NCI-H2171 treated with DMSO at 0.1 percent for 48 hours (cell line): ENCODE data around the gene CD79A.

ENCODE experiments used
- DNase-seq: peaks from one replicate; lab custom pipeline; 2025; lab: John Stamatoyannopoulos, UW

Gene CD79A

DNA sequence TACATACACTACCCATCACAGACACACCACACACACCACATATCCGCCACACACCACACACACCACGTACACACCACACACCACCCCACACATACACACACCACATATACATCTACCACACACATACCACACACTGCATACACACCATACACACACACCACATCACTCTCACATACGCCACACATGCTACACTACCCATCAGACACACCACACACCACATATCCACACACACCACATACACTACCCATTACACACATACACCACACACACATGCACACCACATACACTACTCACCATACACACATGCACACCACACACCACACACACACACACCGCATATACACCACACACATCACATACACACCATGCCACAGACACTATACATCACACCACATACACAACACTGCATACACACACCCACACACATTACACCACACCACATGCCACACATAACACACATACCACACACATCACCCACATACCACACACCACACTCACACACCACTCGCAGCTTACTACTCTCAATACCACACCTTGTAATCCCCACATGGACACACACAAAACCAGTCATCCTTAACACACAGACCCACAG lies 41.7 kb downstream of the CD79A start:
- no peak for DNase-seq

DNA sequence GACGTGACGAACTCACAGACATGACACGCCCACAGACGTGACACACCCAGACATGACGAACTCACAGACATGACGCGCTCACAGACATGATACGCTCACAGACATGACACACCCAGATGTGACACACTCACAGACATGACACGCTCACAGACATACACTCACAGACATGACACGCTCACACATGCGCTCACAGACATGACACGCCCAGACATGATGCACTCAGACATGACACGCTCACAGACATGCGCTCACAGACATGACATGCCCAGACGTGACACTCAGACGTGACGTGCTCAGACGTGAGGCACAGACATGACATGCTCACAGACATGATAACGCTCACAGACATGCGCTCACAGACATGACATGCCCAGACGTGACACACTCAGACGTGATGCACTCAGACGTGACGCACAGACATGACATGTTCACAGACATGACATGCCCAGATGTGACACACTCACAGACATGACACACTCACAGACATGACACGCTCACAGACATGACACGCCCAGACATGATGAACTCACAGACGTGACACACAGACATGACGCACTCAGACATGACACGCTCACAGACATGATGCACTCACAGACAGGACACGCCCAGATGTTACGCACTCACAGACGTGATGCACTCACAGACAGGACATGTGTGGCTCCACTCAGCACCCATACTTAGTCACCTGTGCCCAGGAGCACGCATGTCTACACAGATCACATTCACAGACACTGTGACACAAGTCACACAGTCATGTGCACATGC lies 43.1 kb downstream of the CD79A start:
- DNase-seq: no peak

DNA sequence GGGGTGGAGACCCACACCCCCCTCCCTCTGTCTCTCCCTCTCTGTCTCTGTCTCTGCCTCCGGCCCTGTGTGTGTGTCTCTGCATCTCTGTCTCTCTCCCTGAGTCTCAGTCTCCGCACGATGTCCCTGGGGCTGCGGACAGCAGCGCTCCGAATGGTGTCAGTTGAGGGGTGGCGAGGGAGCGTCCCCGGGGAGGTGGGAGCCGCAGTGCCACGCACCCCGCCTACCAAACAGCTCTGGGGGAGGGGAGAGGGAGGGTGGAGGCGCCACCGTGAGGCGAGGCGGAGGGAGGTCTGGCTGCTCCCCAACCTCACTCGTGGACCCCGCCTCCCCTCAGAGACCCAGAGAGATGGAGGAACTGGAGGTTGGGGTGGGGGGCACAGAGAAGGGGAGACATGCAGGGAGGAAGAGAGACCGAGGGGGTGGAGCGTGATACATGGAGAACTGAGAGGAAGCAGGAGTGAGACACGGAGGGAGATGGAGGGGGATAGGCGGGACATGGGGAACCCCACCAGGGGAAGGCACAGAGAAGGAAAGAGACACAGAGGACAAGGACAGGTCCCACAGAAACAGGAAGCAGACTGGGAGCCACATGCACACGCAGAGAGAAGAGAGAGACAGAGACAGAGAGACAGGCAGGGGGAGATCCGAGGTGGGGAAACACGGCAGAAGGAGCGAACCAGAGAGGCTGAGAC lies 44.0 kb downstream of the CD79A start:
- DNase-seq: no peak

DNA sequence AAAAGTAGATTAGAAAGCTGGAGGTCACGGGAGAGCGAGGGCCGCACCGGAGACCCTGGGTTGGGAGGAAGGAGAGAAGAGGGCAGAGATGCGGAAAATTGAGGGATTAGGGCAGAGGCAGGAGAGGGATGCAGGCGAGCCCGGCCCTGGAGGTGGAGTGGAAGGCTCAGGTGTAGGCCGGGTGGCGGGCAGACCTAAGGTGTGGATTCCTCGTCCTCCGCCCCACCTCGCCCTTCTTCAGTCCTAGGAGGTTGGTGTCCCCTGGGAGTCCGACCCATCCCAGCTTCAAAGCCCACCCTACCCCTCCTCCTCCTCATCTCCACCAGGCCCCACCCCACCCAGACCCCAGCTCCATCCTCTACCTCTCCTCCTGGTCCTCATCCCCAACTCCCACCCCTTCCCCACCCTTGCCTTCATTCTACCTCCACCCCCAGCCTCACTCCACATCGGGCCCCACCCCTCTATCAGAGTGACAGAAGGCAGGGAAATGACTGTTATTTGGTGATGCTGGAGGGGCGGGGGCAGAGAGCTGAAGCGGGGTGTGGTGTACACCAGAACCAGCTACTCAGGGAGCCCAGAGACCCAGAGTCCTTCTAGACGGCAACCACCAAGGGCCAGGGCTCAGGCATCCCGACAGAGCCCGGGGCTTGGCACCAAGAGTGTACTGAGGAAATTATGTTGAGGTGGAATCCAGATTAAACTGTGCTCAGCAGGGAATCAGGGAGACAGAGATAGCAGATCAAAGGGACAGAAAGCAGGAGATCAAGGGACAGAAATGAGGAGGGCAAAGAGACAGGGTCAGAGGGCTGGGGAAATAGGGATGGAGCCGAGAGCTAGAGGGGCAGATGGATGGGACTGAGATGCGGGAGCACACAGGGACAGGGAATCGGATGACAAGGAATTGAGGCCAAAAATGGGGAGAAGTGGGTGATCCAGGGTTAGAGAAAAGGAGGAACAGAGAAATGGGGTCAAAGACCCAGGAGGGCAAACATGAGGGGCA lies 44.8 kb downstream of the CD79A start:
- no peak for DNase-seq

DNA sequence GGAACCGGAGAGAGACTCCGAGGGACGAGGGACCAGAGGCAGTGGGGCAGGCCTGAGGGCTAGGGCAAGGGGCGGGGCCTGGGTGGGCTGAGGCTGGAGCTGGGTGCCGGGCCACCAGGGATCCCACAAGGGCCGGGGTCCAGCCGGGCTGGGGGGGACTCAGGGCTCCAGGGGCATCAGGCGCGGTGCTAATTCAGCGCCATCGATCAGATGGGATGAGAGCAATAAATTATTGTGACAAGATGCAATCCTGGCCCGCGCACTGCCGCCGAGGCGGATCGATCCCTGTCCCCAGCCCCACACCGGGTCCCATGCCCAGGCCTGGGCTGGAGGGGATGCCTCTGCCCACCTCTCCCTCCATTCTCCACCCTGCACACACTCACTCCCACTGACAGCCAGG lies 45.5 kb downstream of the CD79A start:
- no peak for DNase-seq

DNA sequence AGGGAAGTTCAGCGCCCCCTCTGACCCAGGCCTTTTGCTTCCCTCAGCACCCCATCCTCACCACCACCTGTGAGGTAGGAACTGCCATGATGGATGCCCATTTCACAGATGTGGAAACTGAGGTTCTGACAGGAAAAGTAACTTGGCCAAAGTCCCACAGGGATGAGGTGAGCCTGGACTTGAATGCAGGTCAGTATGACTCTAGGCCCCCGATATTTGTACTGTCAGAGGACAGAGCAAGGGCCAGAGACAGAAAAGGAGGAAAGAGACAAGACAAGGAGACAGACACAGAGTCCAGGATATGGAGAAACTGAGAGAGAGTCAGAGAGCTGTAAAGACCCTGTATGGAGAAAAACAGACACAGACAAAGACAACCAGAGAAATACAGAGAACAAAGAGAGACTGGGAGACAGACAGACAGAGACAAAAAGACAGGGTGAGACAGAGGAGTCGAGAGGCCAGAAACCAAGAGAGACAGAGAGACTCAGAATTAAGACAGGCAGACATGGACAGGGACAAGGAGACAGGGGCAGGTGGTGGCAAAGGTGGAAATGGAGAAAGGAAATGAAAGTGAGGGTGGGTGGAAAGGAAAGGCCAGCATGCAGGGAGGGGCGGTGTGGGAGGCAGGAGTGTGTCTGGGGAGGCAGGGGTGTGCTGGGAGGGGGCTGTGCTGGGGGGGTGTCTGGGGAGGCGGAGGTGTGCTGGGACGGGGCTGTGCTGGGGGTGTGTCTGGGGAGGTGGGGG lies 46.1 kb downstream of the CD79A start:
- no peak for DNase-seq

DNA sequence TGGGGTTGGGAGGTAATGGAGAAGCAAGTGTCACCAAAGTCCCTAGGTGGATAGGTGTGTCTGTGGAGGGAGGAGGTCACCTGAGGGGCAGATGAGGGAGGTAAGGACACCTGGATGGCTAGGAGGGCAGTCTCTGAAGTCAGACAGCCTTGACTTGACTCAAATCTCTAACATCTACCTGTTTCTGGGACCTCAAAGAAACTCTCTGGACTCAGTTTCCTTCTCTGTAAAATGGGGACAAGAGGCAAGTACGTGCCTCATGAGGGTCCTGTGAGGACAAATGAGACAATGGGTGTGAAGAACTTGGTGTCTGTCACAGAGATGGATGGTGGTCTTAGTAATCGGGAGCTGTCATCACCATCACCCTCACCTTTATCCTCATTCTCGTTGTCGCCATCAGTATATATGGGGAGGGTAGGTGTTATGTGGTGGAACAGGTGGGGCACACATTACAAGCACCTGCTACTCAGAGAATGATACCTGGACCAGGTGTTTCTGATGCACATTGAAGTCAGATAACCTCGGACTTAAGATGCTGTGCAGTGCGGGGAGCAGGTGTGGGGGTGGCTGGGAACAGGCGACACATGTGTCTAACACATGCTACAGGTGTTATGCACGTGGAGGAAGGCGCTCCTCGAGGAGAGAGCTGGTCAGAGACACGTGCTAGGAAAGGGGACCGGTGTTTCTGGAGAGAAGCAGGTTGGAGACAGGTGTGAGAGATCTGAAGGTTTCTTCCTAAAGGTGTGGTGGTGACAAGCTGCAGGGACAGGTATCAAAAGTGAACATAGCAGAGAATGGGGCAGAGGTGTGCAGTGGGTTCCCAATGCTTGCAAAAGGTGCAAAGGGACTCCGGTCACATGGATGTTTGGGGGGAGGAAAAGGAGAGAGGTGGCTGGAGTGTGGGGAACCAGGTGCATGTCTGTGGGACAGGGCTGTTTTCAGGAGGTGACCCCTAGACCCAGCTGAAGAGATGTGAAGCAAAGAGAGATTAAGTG lies 47.4 kb downstream of the CD79A start:
- DNase-seq: no peak

DNA sequence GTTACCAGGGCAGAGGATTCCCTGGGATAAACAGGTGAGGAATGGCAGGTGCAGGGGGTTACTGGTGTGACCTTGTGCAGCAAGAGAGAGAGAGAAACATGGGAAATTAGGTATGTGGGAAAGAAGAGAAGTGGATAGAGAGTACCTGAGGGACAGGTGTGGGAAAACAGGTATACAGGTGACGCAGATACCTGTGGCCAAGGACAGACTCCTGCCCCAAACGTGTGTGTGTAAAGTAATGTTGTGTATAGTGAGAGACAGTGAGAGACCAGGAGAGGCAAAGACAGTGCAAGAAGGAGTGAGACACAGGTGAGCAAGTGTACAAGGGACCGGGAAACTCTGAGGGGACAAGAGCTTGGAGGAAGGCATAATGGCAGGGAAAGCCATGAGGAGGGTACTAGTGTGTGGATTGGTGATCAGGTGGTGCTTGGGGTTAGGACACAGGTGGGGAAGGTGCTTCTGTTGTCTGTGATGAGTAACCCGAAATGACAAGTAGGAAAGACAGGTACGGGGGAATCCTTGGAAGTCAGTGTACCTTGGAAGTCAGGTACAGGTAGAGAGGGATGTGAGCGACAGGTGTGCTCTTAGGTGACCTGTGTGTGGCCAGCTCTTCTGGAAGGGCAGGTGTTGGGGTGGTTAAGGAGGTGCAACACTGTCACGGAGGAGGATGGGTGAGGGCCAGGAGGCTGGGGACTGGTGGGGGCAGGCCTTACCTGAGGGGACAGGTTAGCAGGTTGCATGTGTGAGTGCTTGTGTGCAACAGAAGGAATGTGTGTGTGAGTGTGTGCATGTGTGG lies 48.3 kb downstream of the CD79A start:
- no peak for DNase-seq

DNA sequence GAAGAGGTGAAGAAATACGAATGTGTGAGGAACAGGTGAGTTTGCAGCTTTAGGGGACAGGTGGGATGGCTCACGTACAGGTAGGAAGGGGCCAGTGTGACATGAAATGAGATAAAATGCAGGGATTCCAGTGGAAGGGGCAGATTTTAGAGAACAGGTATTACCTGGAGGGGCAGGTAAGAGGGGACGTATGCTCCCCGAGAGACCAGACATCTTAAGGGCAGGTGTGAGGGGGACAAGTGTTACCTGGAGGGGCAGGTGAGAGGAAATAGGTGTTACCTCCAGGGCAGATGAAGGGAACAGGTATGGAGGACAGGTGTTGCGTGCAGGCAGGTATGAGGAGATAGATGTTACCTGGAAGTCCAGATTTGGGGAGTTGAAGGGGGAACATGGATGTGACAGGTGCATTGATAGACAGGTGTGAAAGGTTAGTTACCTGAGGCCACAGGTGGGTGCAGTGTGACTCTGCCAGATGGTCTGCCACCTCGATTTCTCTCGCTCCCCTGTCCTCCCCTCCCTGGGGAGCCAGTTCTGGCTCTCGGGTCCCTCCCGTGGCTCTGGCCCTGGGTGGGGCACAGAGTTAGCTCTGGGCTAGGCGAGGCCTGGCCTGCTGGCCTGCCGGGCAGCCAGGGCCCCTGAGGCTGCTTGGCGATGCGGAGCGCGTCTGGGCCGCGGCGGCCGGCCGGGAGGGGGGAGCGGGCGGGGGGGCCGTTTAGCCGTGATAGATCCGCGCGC lies 49.1 kb downstream of the CD79A start:
- DNase-seq: no peak

DNA sequence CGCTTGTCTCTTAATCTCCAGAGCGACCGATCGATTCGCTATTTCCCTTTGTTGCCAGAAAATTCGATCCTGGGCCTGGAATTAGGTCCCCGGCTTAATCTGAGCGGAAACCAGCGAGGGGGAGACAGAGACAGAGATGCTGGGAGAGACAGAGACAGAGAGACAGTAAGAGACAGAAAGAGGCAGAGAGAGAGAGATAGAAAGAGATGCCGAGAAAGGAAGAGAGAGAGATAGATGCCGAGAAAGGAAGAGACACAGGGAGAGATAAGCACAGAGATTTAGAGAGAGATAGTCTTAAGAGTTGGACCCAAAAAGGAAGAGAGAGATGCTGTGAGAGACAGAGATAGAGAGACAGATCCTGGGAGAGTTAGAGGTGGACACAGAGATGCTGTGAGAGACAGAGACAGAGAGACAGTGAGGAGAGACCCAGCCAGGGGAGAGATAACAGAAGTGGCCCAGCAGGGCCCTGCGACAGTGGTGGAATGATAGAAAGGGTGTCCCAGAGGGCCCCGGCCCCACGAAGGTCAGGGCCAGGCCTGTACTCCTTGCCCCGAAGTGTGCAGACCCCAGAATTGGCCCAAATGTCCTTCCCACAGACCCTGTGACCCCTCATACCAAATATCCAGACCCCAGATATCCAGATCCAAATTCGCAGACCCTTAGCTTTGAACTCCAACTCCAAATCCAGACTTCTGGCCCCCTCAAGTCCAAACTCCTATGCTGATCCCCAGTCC lies 49.9 kb downstream of the CD79A start:
- DNase-seq: no peak

DNA sequence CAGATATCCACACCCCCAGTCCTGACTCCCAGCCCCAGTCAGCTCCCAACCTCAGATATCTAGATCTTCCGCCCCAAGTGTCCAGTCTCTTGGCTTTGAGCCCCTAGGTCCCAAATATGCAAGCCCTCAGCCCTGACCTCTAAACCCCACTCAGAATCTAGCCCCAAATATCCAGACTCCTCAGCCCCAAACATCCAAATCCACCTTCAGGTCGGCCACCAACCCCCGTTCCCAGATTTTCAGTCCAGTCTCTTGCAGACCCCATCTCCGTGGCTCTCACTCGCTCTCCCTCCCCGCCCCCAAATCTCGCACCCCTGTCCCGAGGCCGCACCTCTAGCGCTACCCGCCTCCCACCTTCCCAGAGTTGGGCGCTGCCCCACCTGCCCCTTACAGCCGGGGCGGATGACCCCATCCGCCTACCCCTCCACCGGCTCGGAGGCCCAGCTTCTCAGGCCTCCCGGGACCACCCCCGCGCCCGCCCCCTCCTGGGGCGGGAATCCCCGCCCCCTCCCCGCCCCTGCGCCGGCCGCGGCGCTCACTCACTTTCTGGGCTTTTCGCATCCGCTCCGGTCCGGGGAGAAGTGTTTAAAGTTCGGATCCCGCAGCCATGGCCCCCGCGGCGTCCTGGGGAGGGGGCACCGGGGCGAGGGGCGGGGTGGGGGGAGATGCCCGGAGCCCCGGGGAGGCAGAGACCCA lies 50.6 kb downstream of the CD79A start:
- no peak for DNase-seq

DNA sequence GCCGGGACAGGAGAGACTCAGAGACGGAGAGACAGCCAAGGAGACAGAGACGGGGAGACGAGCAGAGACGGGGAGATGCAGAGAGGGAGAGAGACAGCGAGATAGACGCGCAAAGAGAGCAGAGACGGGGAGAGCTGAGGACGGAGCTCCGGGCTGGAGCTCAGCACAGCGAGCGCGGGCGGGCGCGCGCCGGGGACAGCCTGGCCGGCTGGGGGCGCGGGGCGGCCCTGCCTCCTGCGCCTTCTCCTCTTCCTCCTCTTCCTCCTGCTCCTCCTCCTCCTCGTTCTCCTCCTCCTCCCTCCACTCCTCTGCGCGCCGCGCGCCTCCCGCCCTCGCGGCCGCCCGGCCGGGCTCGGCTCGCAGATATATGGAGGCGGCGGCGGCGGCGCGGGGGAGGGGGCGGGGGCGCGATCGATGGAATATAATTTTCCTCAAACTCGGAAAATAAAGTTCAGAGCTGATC lies 51.2 kb downstream of the CD79A start, which contains the start of gene ERFL:
Gene ERFL, minus strand, starts transcription at position 229 of the 463 bp plus-strand sequence. CDS start 15,530 bp downstream, outside the sequence.
- DNase-seq: no peak

DNA sequence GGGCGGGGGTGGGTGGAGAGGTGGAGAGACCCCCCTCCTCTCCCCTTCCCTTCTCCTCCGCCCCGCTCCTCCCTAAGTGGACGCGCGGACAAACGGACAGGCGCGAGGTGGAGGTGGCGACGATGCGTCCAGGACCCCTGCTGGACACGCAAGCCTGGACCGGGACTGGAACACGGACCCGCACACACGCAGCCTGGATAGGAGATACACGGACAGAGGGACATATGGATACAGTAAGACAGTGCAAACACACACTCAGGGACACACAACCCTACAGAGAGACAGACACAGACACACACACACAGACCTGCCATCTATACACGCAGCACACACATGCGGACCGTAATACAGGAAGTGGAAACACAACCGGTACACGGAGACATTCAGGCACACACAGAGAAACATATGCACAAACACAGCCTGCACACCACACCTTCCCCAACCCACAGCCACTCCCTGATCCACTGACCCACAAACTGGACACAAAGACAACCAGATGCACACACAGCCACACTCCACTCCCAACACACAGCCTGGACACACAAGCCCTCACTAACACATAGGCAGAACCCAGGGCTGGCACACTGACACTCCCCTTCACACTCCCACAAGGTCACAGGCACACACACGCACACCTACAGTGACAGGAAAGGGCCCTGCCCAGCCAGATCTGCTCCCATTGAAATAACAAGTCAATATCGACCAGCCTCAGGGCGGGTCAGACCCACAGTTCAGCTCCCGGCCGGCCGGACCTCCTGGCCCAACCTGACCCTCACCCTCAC lies 51.9 kb downstream of the CD79A start:
- no peak for DNase-seq

DNA sequence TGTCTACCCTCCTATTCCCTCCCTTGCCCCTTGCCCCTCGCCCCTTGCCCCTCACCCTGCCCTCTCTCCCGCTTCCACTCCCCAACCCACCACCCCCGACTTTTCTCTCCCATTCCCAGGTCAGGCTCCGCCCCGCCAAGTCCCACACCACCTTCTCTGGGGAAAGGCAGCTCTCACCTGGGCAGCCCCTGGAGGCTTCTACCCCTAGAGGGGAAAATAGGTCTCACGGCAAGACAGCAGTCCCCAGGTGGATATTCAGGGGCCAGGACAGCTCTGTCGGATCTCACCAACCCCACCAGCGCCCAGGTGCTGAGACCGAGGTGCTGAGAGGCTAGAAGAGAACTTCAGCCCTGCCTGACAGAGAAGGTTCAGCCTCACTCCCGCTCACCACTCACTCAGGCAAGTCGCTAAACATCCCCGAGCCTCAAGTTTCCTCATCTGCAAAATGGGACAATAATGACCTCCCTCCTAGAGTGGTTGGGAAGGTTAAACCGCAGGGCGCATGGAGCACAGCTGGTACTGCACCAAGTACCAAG lies 52.5 kb downstream of the CD79A start:
- DNase-seq: no peak

DNA sequence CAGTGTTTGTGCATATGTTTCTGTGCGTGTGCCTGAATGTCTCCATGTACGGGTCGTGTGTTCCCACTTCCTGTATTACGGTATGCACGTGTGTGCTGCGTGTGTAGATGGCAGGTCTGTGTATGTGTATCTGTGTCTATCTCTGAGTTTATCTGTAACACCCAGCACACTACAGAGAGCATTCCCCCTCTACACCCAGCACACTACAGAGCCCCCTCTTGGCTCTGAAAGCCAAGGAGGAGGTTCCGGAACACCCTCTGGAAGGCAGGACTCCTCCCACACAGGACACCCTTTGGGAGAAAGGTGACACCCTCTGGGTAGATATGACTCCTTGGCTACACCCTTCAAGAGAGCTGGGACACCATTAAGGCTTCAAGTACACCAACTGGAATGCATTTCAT lies 53.2 kb downstream of the CD79A start:
- DNase-seq: no peak
